Liver (tissue), 9 donors: ENCODE data around the gene ULK4. TPM values are rescaled to one million over a fixed set of nuclear protein-coding genes. Genes with fewer than 3 reads are reported as not detected.

ENCODE experiments used
- DNase-seq: peaks from one replicate; pipeline ENCODE4 v3.0.0-alpha.2; 2017; ENCODE audit warnings: low spot score
- H3K27ac ChIP-seq, 2 donors: one replicate each; pipeline ENCODE4 v1.7.0; 2013; ENCODE audit warnings: inconsistent platforms in 2 of 2, low read length in 2 of 2, control low read depth in 1 of 2, low read depth in 1 of 2, mild to moderate bottlenecking in 1 of 2
- H3K27me3 ChIP-seq, 4 donors: one replicate each; pipeline versions ENCODE4 v1.6.1 to v1.7.0; 2013; ENCODE audit warnings: low read length in 3 of 4, inconsistent platforms in 1 of 4, mild to moderate bottlenecking in 1 of 4, moderate library complexity in 1 of 4; ENCODE audit not compliant: control insufficient read depth in 4 of 4, insufficient read depth in 4 of 4
- H3K36me3 ChIP-seq, 4 donors: one replicate each; pipeline versions ENCODE4 v1.6.1 to v1.7.0; 2013; ENCODE audit warnings: low read length in 3 of 4, mild to moderate bottlenecking in 3 of 4, low read depth in 1 of 4, moderate library complexity in 1 of 4; ENCODE audit not compliant: control insufficient read depth in 4 of 4, insufficient read depth in 3 of 4
- H3K4me1 ChIP-seq, 4 donors: one replicate each; pipeline versions ENCODE4 v1.6.1 to v1.7.0; 2013; ENCODE audit warnings: low read length in 3 of 4, mild to moderate bottlenecking in 3 of 4, moderate library complexity in 1 of 4; ENCODE audit not compliant: control insufficient read depth in 4 of 4, insufficient read depth in 4 of 4
- H3K4me3 ChIP-seq, 3 donors: one replicate each; pipeline versions ENCODE4 v1.6.1 to v1.7.0; 2013; ENCODE audit warnings: low read length in 3 of 3, control low read depth in 1 of 3, low read depth in 1 of 3, mild to moderate bottlenecking in 1 of 3
- H3K9ac ChIP-seq, 2 donors: one replicate each; pipeline ENCODE4 v1.7.0; 2013; ENCODE audit warnings: low read length in 2 of 2, mild to moderate bottlenecking in 2 of 2, moderate library complexity in 2 of 2, control low read depth in 1 of 2, low read depth in 1 of 2
- H3K9me3 ChIP-seq, 4 donors: one replicate each; pipeline versions ENCODE4 v1.6.1 to v1.7.0; 2013; ENCODE audit warnings: low read length in 3 of 4; ENCODE audit not compliant: control insufficient read depth in 4 of 4
- ATF3 ChIP-seq: IDR thresholded peaks from 2 replicates; pipeline ENCODE4 v1.6.1; 2016; ENCODE audit warnings: antibody characterized with exemption
- CTCF ChIP-seq: fragments of 150-350 bp; IDR thresholded peaks from 2 replicates; pipeline ENCODE4 v1.5.1; 2017; ENCODE audit warnings: improper control_type of control experiment, low read depth, low read length; ENCODE audit not compliant: missing input control
- EGR1 ChIP-seq, 2 donors: IDR thresholded peaks; 2 replicates each; pipeline ENCODE4 v1.6.1; 2016 to 2018; ENCODE audit warnings: antibody characterized with exemption in 2 of 2, low read depth in 2 of 2
- FOXA1 ChIP-seq: IDR thresholded peaks from 2 replicates; pipeline ENCODE4 v1.6.1; 2016; ENCODE audit warnings: antibody characterized with exemption
- FOXA2 ChIP-seq: IDR thresholded peaks from 2 replicates; pipeline ENCODE4 v1.6.1; 2016; ENCODE audit warnings: antibody characterized with exemption
- GABPA ChIP-seq, 2 donors: IDR thresholded peaks in 1 of 2; conservative IDR thresholded peaks in 1 of 2; 2 replicates each; pipeline ENCODE4 v1.6.1; 2016; ENCODE audit warnings: antibody characterized with exemption in 2 of 2, mild to moderate bottlenecking in 1 of 2, moderate library complexity in 1 of 2
- HNF4A ChIP-seq, 2 donors: conservative IDR thresholded peaks; 2 replicates each; pipeline ENCODE4 v1.6.1; 2016; ENCODE audit warnings: antibody characterized with exemption in 2 of 2, mild to moderate bottlenecking in 2 of 2
- HNF4G ChIP-seq: IDR thresholded peaks from 2 replicates; pipeline ENCODE4 v1.6.1; 2016; ENCODE audit warnings: antibody characterized with exemption
- JUND ChIP-seq, 2 donors: IDR thresholded peaks; 2 replicates each; pipeline ENCODE4 v1.6.1; 2016; ENCODE audit warnings: antibody characterized with exemption in 2 of 2
- MAX ChIP-seq: IDR thresholded peaks from 2 replicates; pipeline ENCODE4 v1.6.1; 2016; ENCODE audit warnings: antibody characterized with exemption
- NR2F2 ChIP-seq: IDR thresholded peaks from 2 replicates; pipeline ENCODE4 v1.6.1; 2016; ENCODE audit warnings: antibody characterized with exemption
- RAD21 ChIP-seq, 2 donors: IDR thresholded peaks; 2 replicates each; pipeline ENCODE4 v1.6.1; 2016; ENCODE audit warnings: antibody characterized with exemption in 2 of 2, mild to moderate bottlenecking in 2 of 2
- REST ChIP-seq: IDR thresholded peaks from 2 replicates; pipeline ENCODE4 v1.6.1; 2016; ENCODE audit warnings: antibody characterized with exemption, mild to moderate bottlenecking
- RXRA ChIP-seq, 2 donors: IDR thresholded peaks; 2 replicates each; pipeline ENCODE4 v1.6.1; 2017 to 2018; ENCODE audit warnings: antibody characterized with exemption in 2 of 2, mild to moderate bottlenecking in 1 of 2
- SP1 ChIP-seq: IDR thresholded peaks from 2 replicates; pipeline ENCODE4 v1.6.1; 2018; ENCODE audit warnings: antibody characterized with exemption, mild to moderate bottlenecking
- TAF1 ChIP-seq: conservative IDR thresholded peaks from 2 replicates; pipeline ENCODE4 v1.6.1; 2016; ENCODE audit warnings: antibody characterized with exemption, mild to moderate bottlenecking
- YY1 ChIP-seq: IDR thresholded peaks from 2 replicates; pipeline ENCODE4 v1.6.1; 2016; ENCODE audit warnings: antibody characterized with exemption, mild to moderate bottlenecking
- ZBTB33 ChIP-seq: IDR thresholded peaks from 2 replicates; pipeline ENCODE4 v1.6.1; 2016; ENCODE audit warnings: antibody characterized with exemption
- WGBS: extraction: QIAGEN DNeasy Blood & Tissue Kit; methylation state at CpG from one replicate; pipeline ENCODE4 v1.1.7; 2013; 5-methylcytosine and 5-hydroxymethylcytosine counted together
- polyA plus RNA-seq, 2 donors: library from polyadenylated mRNA; stranded (reverse) in 1 of 2; unstranded in 1 of 2; fragments of 200-250 nt in 1 of 2; fragments of >200 nt in 1 of 2; fragmentation: Nextera tagmentation in 1 of 2; extraction: Ambion mirVana in 1 of 2; gene quantifications; one replicate each; pipeline versions ENCODE4 v1.2.1 to v1.2.3, GENCODE V29; 2013 to 2015
- total RNA-seq, 2 donors: library from RNA; depleted of rRNA; stranded (reverse); fragments of >200 nt; gene quantifications; one replicate each; pipeline ENCODE4 v1.2.3, GENCODE V29; 2014
- donor health status: healthy.
- donor health status: healthy.
- donor health status: healthy.
- donor health status: healthy.
- donor health status: healthy.

Gene ULK4
- total and polyA plus RNA-seq, 4 donors: 1.1 to 11.5 (median 3.2) TPM

- no peak overlapping the region for H3K27ac ChIP-seq
- H3K4me1 ChIP-seq: no peaks in the 10 kb centered on the region
- H3K36me3 ChIP-seq: no peaks in the 10 kb centered on the region
- no peaks in the 10 kb centered on the region for H3K9me3 ChIP-seq
- 91% methylated on average over 2 of the region's 2 CpGs for WGBS
- H3K27me3 ChIP-seq: no peaks in the 10 kb centered on the region
- TF ChIP-seq HNF4G (no peak), JUND (IDR thresholded peaks at IDR 0.05) (no peak), RXRA (IDR thresholded peaks at IDR 0.05) (no peak), HNF4A (conservative IDR thresholded peaks at IDR 0.05) (no peak), NR2F2 (no peak), YY1 (no peak), REST (no peak), FOXA2 (no peak), SP1 (no peak), TAF1 (no peak), EGR1 (IDR thresholded peaks at IDR 0.05; ENCODE audit: low read depth in 2 of 2) (no peak)
- DNase-seq: no peak
- no peak overlapping the region for H3K9ac ChIP-seq
- H3K4me3 ChIP-seq: no peak overlapping the region
These were observed 611.5 kb downstream of the ULK4 start for GRCh38 chr3:41350441-41350840.

GRCh38 chr3:41348401-41348800, 613.5 kb downstream of the ULK4 start:
- no peaks in the 10 kb centered on the region for H3K4me1 ChIP-seq
- H3K27ac ChIP-seq: no peak overlapping the region
- no peaks in the 10 kb centered on the region for H3K36me3 ChIP-seq
- no peak overlapping the region for H3K4me3 ChIP-seq
- WGBS: 94% methylated on average over 4 of the region's 4 CpGs
- no peaks in the 10 kb centered on the region for H3K9me3 ChIP-seq
- H3K27me3 ChIP-seq: no peaks in the 10 kb centered on the region
- no peak for DNase-seq
- TF ChIP-seq RXRA (IDR thresholded peaks at IDR 0.05): no peak
- no peak for TF ChIP-seq HNF4A (conservative IDR thresholded peaks at IDR 0.05)
- TF ChIP-seq RAD21 (IDR thresholded peaks at IDR 0.05): no peak
- no peak for TF ChIP-seq MAX
- TF ChIP-seq EGR1 (IDR thresholded peaks at IDR 0.05; ENCODE audit: low read depth in 2 of 2): no peak
- no peak for TF ChIP-seq GABPA (IDR thresholded peaks at IDR 0.05 in 1 of 2, conservative IDR thresholded peaks at IDR 0.05 in 1 of 2)
- no peak for TF ChIP-seq SP1
- no peak for TF ChIP-seq HNF4G
- TF ChIP-seq CTCF: no peak
- TF ChIP-seq ZBTB33: no peak
- TF ChIP-seq FOXA2: no peak
- TF ChIP-seq YY1: no peak
- no peak for TF ChIP-seq TAF1
- TF ChIP-seq FOXA1: no peak
- no peak for TF ChIP-seq JUND (IDR thresholded peaks at IDR 0.05)
- no peak for TF ChIP-seq ATF3
- no peak for TF ChIP-seq NR2F2
- no peak overlapping the region for H3K9ac ChIP-seq
